SK-N-MC (cell line): ENCODE measurements around the gene IPMK.

Experiments used
- DNase-seq: peaks from one replicate; pipeline ENCODE4 v3.0.0-alpha.2; 2011; ENCODE audit warnings: low read depth, low spot score
- H3K27ac ChIP-seq: fragments of 200-600 bp; sonication (generic); 2 replicates; pipeline ENCODE4 v1.5.1; 2016; ENCODE audit warnings: mixed run types
- H3K36me3 ChIP-seq: fragments of 200-600 bp; sonication (generic); 2 replicates; pipeline ENCODE4 v1.6.1; 2017; ENCODE audit warnings: antibody characterized with exemption, low read length, mixed read lengths; ENCODE audit not compliant: insufficient read depth
- H3K4me3 ChIP-seq: fragments of 200-600 bp; sonication (generic); 2 replicates; pipeline ENCODE4 v1.5.1; 2016
- H3K9ac ChIP-seq: fragments of 200-600 bp; sonication (generic); 2 replicates; pipeline ENCODE4 v1.8.0; 2017; ENCODE audit warnings: mixed run types, mixed read lengths; ENCODE audit not compliant: insufficient read length
- H3K9me3 ChIP-seq: fragments of 200-600 bp; sonication (generic); 2 replicates; pipeline ENCODE4 v1.6.1; 2017; ENCODE audit warnings: low read depth, mild to moderate bottlenecking, antibody characterized with exemption, low read length, moderate library complexity, mixed read lengths
- EZH2 ChIP-seq: fragments of 200-600 bp; sonication (generic); IDR thresholded peaks from one replicate; pipeline ENCODE4 v1.6.1; 2017; ENCODE audit warnings: antibody characterized with exemption
- FOXP2 ChIP-seq: optimal IDR thresholded peaks from 2 replicates; pipeline ENCODE3; 2011; ENCODE audit warnings: mild to moderate bottlenecking, moderate library complexity; ENCODE audit not compliant: insufficient read depth; ENCODE audit errors: extremely low read length, control extremely low read depth
- POLR2AphosphoS5 ChIP-seq: IDR thresholded peaks from 2 replicates; pipeline ENCODE4 v1.6.1; 2012; ENCODE audit warnings: mild to moderate bottlenecking, low read depth, low read length, borderline replicate concordance

The IPMK gene

DNA sequence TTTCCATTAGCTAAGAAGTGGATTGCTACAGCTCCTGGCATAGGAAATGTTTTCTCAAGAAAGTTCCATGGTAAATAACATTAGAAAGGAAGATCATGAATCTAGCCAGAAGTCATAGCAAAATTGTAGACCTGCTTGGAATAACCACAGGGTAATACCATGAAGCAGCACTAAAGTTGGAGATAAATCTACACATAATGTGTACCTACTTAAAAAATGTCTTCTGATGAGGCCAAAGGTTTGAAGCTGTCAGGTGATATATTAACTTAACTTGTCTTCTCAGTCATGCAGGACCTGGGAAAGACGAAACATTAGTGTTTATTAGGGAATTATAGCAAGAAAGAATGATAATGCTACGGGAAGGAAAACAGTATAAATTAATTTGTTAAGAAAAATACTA lies 7.6 kb upstream of the IPMK start:
- TF ChIP-seq POLR2AphosphoS5 = no peak
- no peak for TF ChIP-seq EZH2
- no peak for TF ChIP-seq FOXP2
- peaks cover 6% of the 10 kb centered on the region; the same call in 1 of the 2 replicates for H3K36me3 ChIP-seq
- no peak overlapping the region for H3K4me3 ChIP-seq

DNA sequence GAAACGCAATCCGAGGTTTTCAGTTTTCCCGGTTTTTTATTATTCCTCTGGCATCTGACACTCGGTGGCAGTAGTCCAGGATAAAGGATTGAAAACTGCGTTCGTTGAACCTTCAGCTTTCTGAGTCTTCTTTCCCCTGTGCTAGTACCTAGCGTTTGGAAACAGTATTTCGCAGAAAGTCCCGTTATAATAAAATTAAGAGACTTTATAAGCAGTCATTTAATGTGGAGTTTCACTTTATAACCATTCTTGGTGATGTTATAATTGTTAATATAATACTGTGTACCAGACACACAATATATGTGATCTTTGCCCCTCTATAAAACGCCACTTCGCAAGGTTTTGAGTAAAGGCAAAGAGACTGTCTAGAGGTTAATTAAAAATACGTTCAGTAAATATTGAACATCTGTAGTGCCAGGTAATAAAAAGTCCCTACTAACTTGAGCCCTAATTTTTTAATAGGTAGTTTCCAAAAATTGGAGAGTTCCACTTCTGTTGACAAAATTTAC lies 2.1 kb upstream of the IPMK start:
- Histone ChIP-seq H3K4me3 (peak overlapping the region; percentile 86), H3K27ac (no peak overlapping the region), H3K9ac (peak overlapping the region; percentile 85), H3K9me3 (no peaks in the 10 kb centered on the region), H3K36me3 (no peaks in the 10 kb centered on the region)
- TF ChIP-seq EZH2 (no peak), FOXP2 (no peak), POLR2AphosphoS5 (no peak)
- no peak for DNase-seq

More for the DNA sequence above, 7.6 kb upstream of the IPMK start:
- no peak for DNase-seq
- Histone ChIP-seq H3K27ac (no peak overlapping the region), H3K9me3 (no peaks in the 10 kb centered on the region), H3K9ac (no peak overlapping the region)

GRCh38 chr10:58268946-58269781 lies 1.5 kb upstream of the IPMK start, which contains the start of gene CISD1:
Gene CISD1, plus strand, starts transcription at chr10:58269162. Its CDS starts 112 bp downstream, at chr10:58269274.
- Histone ChIP-seq H3K9me3 (no peaks in the 10 kb centered on the region), H3K9ac (peak within 1 kb of the TSS; percentile 85), H3K4me3 (peak within 1 kb of the TSS; percentile 86), H3K36me3 (no peaks in the 10 kb centered on the region), H3K27ac (peak within 1 kb of the TSS; percentile 57; the same call in 1 of the 2 replicates)
- TF ChIP-seq EZH2 (no peak), POLR2AphosphoS5 (peak; percentile 85)
- peak; percentile 87 for DNase-seq

- Histone ChIP-seq H3K27ac (peak overlapping the region; percentile 57; the same call in 1 of the 2 replicates), H3K4me3 (peak overlapping the region; percentile 86), H3K36me3 (no peaks in the 10 kb centered on the region), H3K9me3 (no peaks in the 10 kb centered on the region), H3K9ac (peak overlapping the region; percentile 41)
- no peak for TF ChIP-seq FOXP2
- TF ChIP-seq EZH2 = no peak
- no peak for TF ChIP-seq POLR2AphosphoS5
- no peak for DNase-seq
These were observed 806 bp upstream of the IPMK start for GRCh38 chr10:58268454-58268945.

- TF ChIP-seq FOXP2 = no peak
- no peak; the same call in 1 of the 2 replicates for TF ChIP-seq POLR2AphosphoS5
- TF ChIP-seq EZH2 = no peak
- Histone ChIP-seq H3K9ac (peak overlapping the region; percentile 57), H3K27ac (peak overlapping the region; percentile 70), H3K36me3 (no peaks in the 10 kb centered on the region), H3K4me3 (peak overlapping the region; percentile 86), H3K9me3 (no peaks in the 10 kb centered on the region)
- DNase-seq = no peak
These were observed 625 bp downstream of the IPMK start for GRCh38 chr10:58266826-58267712.

- peak overlapping the region; percentile 57 for H3K9ac ChIP-seq
- peak overlapping the region; percentile 70 for H3K27ac ChIP-seq
- peak overlapping the region; percentile 86 for H3K4me3 ChIP-seq
- TF ChIP-seq EZH2 (no peak), POLR2AphosphoS5 (no peak), FOXP2 (no peak)
- H3K9me3 ChIP-seq = no peaks in the 10 kb centered on the region
- no peaks in the 10 kb centered on the region for H3K36me3 ChIP-seq
- DNase-seq = no peak
These were observed 1.5 kb downstream of the IPMK start for GRCh38 chr10:58266003-58266825.

GRCh38 chr10:58265249-58265648 lies 2.4 kb downstream of the IPMK start:
- peak overlapping the region; percentile 57 for H3K9ac ChIP-seq
- H3K27ac ChIP-seq = peak overlapping the region; percentile 74; the same call in 1 of the 2 replicates
- TF ChIP-seq FOXP2 (no peak), EZH2 (no peak), POLR2AphosphoS5 (no peak)
- no peaks in the 10 kb centered on the region for H3K9me3 ChIP-seq
- H3K36me3 ChIP-seq = no peaks in the 10 kb centered on the region
- DNase-seq = no peak
- peak overlapping the region; percentile 86 for H3K4me3 ChIP-seq
